ENCODE results near the gene SNIP1. TPM values are rescaled to one million over a fixed set of nuclear protein-coding genes. Genes with fewer than 3 reads are reported as not detected.
A peak's percentile ranks its signal among the peaks of the same experiment; 100 is the strongest.

SNIP1 gene
- total and polyA plus RNA-seq, 12 donors: 4.0 to 22.4 (median 14.1) TPM

GRCh38 chr1:37485902-37486679, 68.0 kb downstream of the SNIP1 start:
- peaks cover 41 to 64% of the 10 kb centered on the region in 2 donors for H3K4me1 ChIP-seq (replicated peaks in 1 of 2)
- H3K4me3 ChIP-seq: no peak overlapping the region
- peak overlapping the region; percentile 64 to 98 (median 69) for H3K27ac ChIP-seq
- DNase-seq: peak in 6 of 7 donors; percentile 34 to 65 (median 43)
- H3K36me3 ChIP-seq (replicated peaks in 1 of 2): peaks cover 0 to 47% of the 10 kb centered on the region in 2 donors
- no peak for TF ChIP-seq CTCF (IDR thresholded peaks at IDR 0.05)
- no peak for TF ChIP-seq POLR2A (IDR thresholded peaks at IDR 0.05)
- WGBS, 4 donors: 35 to 58% (median 43%) methylated on average over 2 to 6 of the region's 6 CpGs
- intact Hi-C loops (cut with DNase I): loop anchor here (2.0 kb wide), 1 partner anchor 31 kb away; no protein-coding TSS in a partner anchor
- H3K27me3 ChIP-seq: no peaks in the 10 kb centered on the region
- H3K9me3 ChIP-seq (replicated peaks in 1 of 3): no peaks in the 10 kb centered on the region

Small RNA genes within 50 kb of the gene (microRNA-seq; reads per million reads assigned to microRNA genes)
- 0 to 0.89 (median 0.28) reads per million in 3 donors for gene MIR5581

Small RNA genes within 50 kb of the gene (small RNA-seq; reads per million reads assigned to genes)
- gene AL034379.1 (0 reads per million in 2 donors), gene MIR5581 (0 to 0.12 reads per million in 2 donors)

Other genes starting within 250 kb of the SNIP1 start
- gene ZC3H12A, start 79.7 kb downstream of the SNIP1 start, total RNA-seq: 10 to 100 TPM in 8 of 9 donors, 1 to 10 TPM in 1; 5.8 to 53.0 (median 18.8) TPM
- 10 to 100 TPM in 2 of 3 donors, 1 to 10 TPM in 1; 3.2 to 17.0 (median 11.8) TPM for gene ZC3H12A, start 79.7 kb downstream of the SNIP1 start, polyA plus RNA-seq
- gene MEAF6, start 39.5 kb downstream of the SNIP1 start, total RNA-seq: 10 to 100 TPM; 45.7 to 74.5 (median 56.6) TPM
- 10 to 100 TPM; 37.8 to 67.4 (median 43.4) TPM for gene MEAF6, start 39.5 kb downstream of the SNIP1 start, polyA plus RNA-seq
- 10 to 100 TPM in 5 of 9 donors, 1 to 10 TPM in 4; 6.1 to 23.2 (median 11.7) TPM for gene DNALI1, start 2.6 kb upstream of the SNIP1 start, total RNA-seq
- 10 to 100 TPM; 15.3 to 41.6 (median 37.9) TPM for gene DNALI1, start 2.6 kb upstream of the SNIP1 start, polyA plus RNA-seq
- 10 to 100 TPM; 13.6 to 84.7 (median 26.4) TPM for gene GNL2, start 41.6 kb upstream of the SNIP1 start, total RNA-seq
- 100 to 1,000 TPM; 132 to 462 (median 225) TPM for gene GNL2, start 41.6 kb upstream of the SNIP1 start, polyA plus RNA-seq
- gene RSPO1, start 80.6 kb upstream of the SNIP1 start, total RNA-seq: under 1 TPM in 5 of 9 donors, not detected in 4; 0.11 to 0.51 (median 0.23) TPM
- gene RSPO1, start 80.6 kb upstream of the SNIP1 start, polyA plus RNA-seq: under 1 TPM; 0.11 to 0.20 (median 0.16) TPM
- gene CDCA8, start 138.2 kb upstream of the SNIP1 start, total RNA-seq: 1 to 10 TPM in 7 of 9 donors, under 1 TPM in 2; 0.49 to 3.2 (median 1.3) TPM
- 1 to 10 TPM in 1 of 3 donors, under 1 TPM in 2; 0.54 to 1.6 (median 0.64) TPM for gene CDCA8, start 138.2 kb upstream of the SNIP1 start, polyA plus RNA-seq
- gene EPHA10, start 210.8 kb upstream of the SNIP1 start, total RNA-seq: under 1 TPM; 0.06 to 0.90 (median 0.55) TPM
- gene EPHA10, start 210.8 kb upstream of the SNIP1 start, polyA plus RNA-seq: 1 to 10 TPM in 1 of 3 donors, under 1 TPM in 2; 0.22 to 3.9 (median 0.40) TPM
- gene MANEAL, start 239.6 kb upstream of the SNIP1 start, total RNA-seq: 10 to 100 TPM in 2 of 9 donors, 1 to 10 TPM in 7; 4.9 to 12.0 (median 8.3) TPM
- gene MANEAL, start 239.6 kb upstream of the SNIP1 start, polyA plus RNA-seq: 10 to 100 TPM in 1 of 3 donors, 1 to 10 TPM in 2; 4.0 to 13.1 (median 4.4) TPM